ENCODE results near the gene HMGN3. TPM values are rescaled to one million over a fixed set of nuclear protein-coding genes. Genes with fewer than 3 reads are reported as not detected.

HMGN3 gene
- total RNA-seq, 1 donor from 2014 or later: 55.0 TPM

- no peak for DNase-seq (ENCODE audit: extremely low spot score, unreplicated experiment)
- no peaks in the 10 kb centered on the region for H3K27me3 Mint-ChIP-seq (ENCODE audit: unreplicated experiment)
- no peak overlapping the region for H3K27ac Mint-ChIP-seq (ENCODE audit: unreplicated experiment)
- peaks cover 5% of the 10 kb centered on the region for H3K4me1 Mint-ChIP-seq (ENCODE audit: unreplicated experiment)
- H3K36me3 Mint-ChIP-seq (ENCODE audit: unreplicated experiment): no peaks in the 10 kb centered on the region
- no peak for TF ChIP-seq CTCF (IDR thresholded peaks at IDR 0.05)
- H3K9me3 Mint-ChIP-seq (ENCODE audit: unreplicated experiment): peaks cover 12% of the 10 kb centered on the region
- H3K4me3 Mint-ChIP-seq (ENCODE audit: unreplicated experiment): no peak overlapping the region
These were observed 61.1 kb downstream of the HMGN3 start for GRCh38 chr6:79173378-79173777.

GRCh38 chr6:79170959-79171358 lies 63.5 kb downstream of the HMGN3 start:
- Mint-ChIP-seq H3K9me3 (ENCODE audit: unreplicated experiment) (peaks cover 2% of the 10 kb centered on the region), H3K36me3 (ENCODE audit: unreplicated experiment) (no peaks in the 10 kb centered on the region), H3K4me1 (ENCODE audit: unreplicated experiment) (peaks cover 12% of the 10 kb centered on the region), H3K4me3 (ENCODE audit: unreplicated experiment) (no peak overlapping the region), H3K27me3 (ENCODE audit: unreplicated experiment) (no peaks in the 10 kb centered on the region), H3K27ac (ENCODE audit: unreplicated experiment) (no peak overlapping the region)
- TF ChIP-seq CTCF (IDR thresholded peaks at IDR 0.05): no peak
- no peak for DNase-seq (ENCODE audit: extremely low spot score, unreplicated experiment)

GRCh38 chr6:79170431-79170830 lies 64.1 kb downstream of the HMGN3 start:
- Mint-ChIP-seq H3K27me3 (ENCODE audit: unreplicated experiment) (no peaks in the 10 kb centered on the region), H3K27ac (ENCODE audit: unreplicated experiment) (no peak overlapping the region), H3K4me1 (ENCODE audit: unreplicated experiment) (peaks cover 12% of the 10 kb centered on the region), H3K9me3 (ENCODE audit: unreplicated experiment) (no peaks in the 10 kb centered on the region), H3K4me3 (ENCODE audit: unreplicated experiment) (no peak overlapping the region), H3K36me3 (ENCODE audit: unreplicated experiment) (no peaks in the 10 kb centered on the region)
- no peak for TF ChIP-seq CTCF (IDR thresholded peaks at IDR 0.05)
- DNase-seq (ENCODE audit: extremely low spot score, unreplicated experiment): no peak

GRCh38 chr6:79168695-79168980 lies 65.8 kb downstream of the HMGN3 start:
- H3K36me3 Mint-ChIP-seq (ENCODE audit: unreplicated experiment): no peaks in the 10 kb centered on the region
- TF ChIP-seq CTCF (IDR thresholded peaks at IDR 0.05): no peak
- H3K4me3 Mint-ChIP-seq (ENCODE audit: unreplicated experiment): no peak overlapping the region
- peaks cover 12% of the 10 kb centered on the region for H3K4me1 Mint-ChIP-seq (ENCODE audit: unreplicated experiment)
- DNase-seq (ENCODE audit: extremely low spot score, unreplicated experiment): no peak
- H3K27ac Mint-ChIP-seq (ENCODE audit: unreplicated experiment): no peak overlapping the region
- no peaks in the 10 kb centered on the region for H3K9me3 Mint-ChIP-seq (ENCODE audit: unreplicated experiment)
- no peaks in the 10 kb centered on the region for H3K27me3 Mint-ChIP-seq (ENCODE audit: unreplicated experiment)

- Mint-ChIP-seq H3K4me3 (ENCODE audit: unreplicated experiment) (no peak overlapping the region), H3K27me3 (ENCODE audit: unreplicated experiment) (no peaks in the 10 kb centered on the region), H3K9me3 (ENCODE audit: unreplicated experiment) (no peaks in the 10 kb centered on the region), H3K4me1 (ENCODE audit: unreplicated experiment) (peaks cover 12% of the 10 kb centered on the region), H3K27ac (ENCODE audit: unreplicated experiment) (no peak overlapping the region), H3K36me3 (ENCODE audit: unreplicated experiment) (no peaks in the 10 kb centered on the region)
- no peak for TF ChIP-seq CTCF (IDR thresholded peaks at IDR 0.05)
- no peak for DNase-seq (ENCODE audit: extremely low spot score, unreplicated experiment)
These were observed 66.4 kb downstream of the HMGN3 start for GRCh38 chr6:79167931-79168694.
